Measurements from ENCODE around the gene SNAPC4. TPM values are rescaled to one million over a fixed set of nuclear protein-coding genes. Genes with fewer than 3 reads are reported as not detected.

Gene SNAPC4
- total RNA-seq, 1 experiment from 2014 or later = 29.7 TPM

GRCh38 chr9:136423432-136424146, 23.6 kb upstream of the SNAPC4 start:
- no peak overlapping the region for H3T11ph ChIP-seq (ENCODE audit: low read length)
- H3K18ac ChIP-seq (ENCODE audit: insufficient read length, low read depth, low read length) = no peak overlapping the region
- H3K27ac ChIP-seq (ENCODE audit: insufficient read length, low read depth, low read length) = no peak overlapping the region
- H3K4me2 ChIP-seq (ENCODE audit: insufficient read depth, insufficient read length, low read length) = no peak overlapping the region
- H3K27me3 ChIP-seq (ENCODE audit: insufficient read depth, low read length) = no peaks in the 10 kb centered on the region
- no peak overlapping the region for H3K4ac ChIP-seq (ENCODE audit: low read depth, low read length)
- H3K23ac ChIP-seq (ENCODE audit: insufficient read length, low read depth, low read length) = no peak overlapping the region
- no peaks in the 10 kb centered on the region for H3K79me2 ChIP-seq (ENCODE audit: insufficient read depth, low read length)
- H3K14ac ChIP-seq (ENCODE audit: insufficient read depth, low read length) = no peak overlapping the region
- H3K9ac ChIP-seq (ENCODE audit: extremely low read depth, insufficient read length, low read length) = no peak overlapping the region
- no peak overlapping the region for H4K8ac ChIP-seq (replicated peaks; ENCODE audit: insufficient read length, low read depth, low read length)
- H3K27me3 Mint-ChIP-seq (ENCODE audit: low read depth) = no peaks in the 10 kb centered on the region
- no peaks in the 10 kb centered on the region for H3K79me1 ChIP-seq (ENCODE audit: insufficient read depth, low read depth, low read length, poor library complexity, severe bottlenecking)
- no peak overlapping the region for H3K27ac Mint-ChIP-seq
- no peaks in the 10 kb centered on the region for H4K20me1 ChIP-seq (ENCODE audit: control insufficient read depth, insufficient read depth, insufficient read length)
- no CpG with 5 or more reads among the region's 43 CpGs for WGBS (ENCODE audit: extremely low coverage, insufficient read length, low lambda C conversion rate)
- peaks cover 12 to 77% (median 53%) of the 10 kb centered on the region in 3 experiments; a peak in 6 of 7 replicates for H3K36me3 Mint-ChIP-seq (ENCODE audit: insufficient read depth in 1 of 3, low read depth in 3 of 3)
- H3K4me1 ChIP-seq (ENCODE audit: insufficient read depth, low read length) = no peaks in the 10 kb centered on the region
- no peak overlapping the region for H2BK12ac ChIP-seq (ENCODE audit: insufficient read length, low read depth, low read length)
- H2BK5ac ChIP-seq (ENCODE audit: insufficient read length, low read length) = no peak overlapping the region
- TF ChIP-seq CTCF (conservative IDR thresholded peaks at IDR 0.05) = no peak
- H3K4me3 Mint-ChIP-seq = no peak overlapping the region
- no peak overlapping the region for H4K5ac ChIP-seq (ENCODE audit: insufficient read length, low read depth, low read length)
- no peak overlapping the region for H2BK20ac ChIP-seq (ENCODE audit: low read depth, low read length, poor library complexity, severe bottlenecking)
- no peaks in the 10 kb centered on the region for H3K9me3 Mint-ChIP-seq
- H3K4me1 Mint-ChIP-seq = no peaks in the 10 kb centered on the region
- no peak overlapping the region for H4K91ac ChIP-seq (ENCODE audit: insufficient read length, low read depth, low read length)
- no peak for DNase-seq
- no peak overlapping the region for H2AFZ ChIP-seq (ENCODE audit: low read length)
- no peak overlapping the region for H2BK15ac ChIP-seq (ENCODE audit: low read depth, low read length)
- H3K9me3 ChIP-seq (ENCODE audit: control insufficient read depth, low read depth, low read length) = no peaks in the 10 kb centered on the region
- no peak overlapping the region for H2AK5ac ChIP-seq (ENCODE audit: insufficient read length, low read length)
- no peak overlapping the region for H3K56ac ChIP-seq (ENCODE audit: insufficient read length, low read depth, low read length)
- H3K23me2 ChIP-seq (ENCODE audit: insufficient read length, low read depth, low read length, poor library complexity, severe bottlenecking) = no peaks in the 10 kb centered on the region
- H2BK120ac ChIP-seq (ENCODE audit: low read depth, low read length, poor library complexity, severe bottlenecking) = no peak overlapping the region
